Measurements from ENCODE around the gene GLCE. TPM values are rescaled to one million over a fixed set of nuclear protein-coding genes. Genes with fewer than 3 reads are reported as not detected.

Gene GLCE
- total and polyA plus RNA-seq, 7 donors = 10.3 to 24.6 (median 13.9) TPM

DNA sequence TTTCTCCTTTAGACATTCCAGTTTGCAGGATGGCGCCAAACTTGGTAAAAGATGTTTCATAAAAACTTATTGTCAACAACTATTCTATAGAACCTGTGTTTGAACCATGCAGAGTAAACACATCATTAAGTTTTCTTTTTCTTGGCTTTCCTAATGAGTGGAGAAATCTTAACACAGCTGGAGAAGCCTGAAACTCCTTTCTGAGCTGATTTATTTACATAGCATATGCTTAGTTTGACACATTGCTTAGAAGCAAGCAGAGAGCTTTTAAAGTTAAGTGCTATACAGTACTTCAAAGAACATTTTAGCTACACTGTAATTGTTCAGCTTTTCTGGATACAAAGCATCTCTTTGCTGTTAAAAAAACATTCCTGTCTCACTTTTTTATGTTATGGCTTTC, 77.3 kb downstream of the GLCE start:
- Histone ChIP-seq H3K4me3 (no peak overlapping the region), H3K27ac (no peak overlapping the region), H3K27me3 (no peaks in the 10 kb centered on the region), H3K36me3 (no peaks in the 10 kb centered on the region), H3K4me1 (no peaks in the 10 kb centered on the region), H3K9me3 (no peaks in the 10 kb centered on the region)
- TF ChIP-seq POLR2AphosphoS5 (IDR thresholded peaks at IDR 0.05) (no peak), POLR2A (IDR thresholded peaks at IDR 0.05) (no peak), EP300 (IDR thresholded peaks at IDR 0.05) (no peak)
- TF ChIP-seq, protein P1, sequence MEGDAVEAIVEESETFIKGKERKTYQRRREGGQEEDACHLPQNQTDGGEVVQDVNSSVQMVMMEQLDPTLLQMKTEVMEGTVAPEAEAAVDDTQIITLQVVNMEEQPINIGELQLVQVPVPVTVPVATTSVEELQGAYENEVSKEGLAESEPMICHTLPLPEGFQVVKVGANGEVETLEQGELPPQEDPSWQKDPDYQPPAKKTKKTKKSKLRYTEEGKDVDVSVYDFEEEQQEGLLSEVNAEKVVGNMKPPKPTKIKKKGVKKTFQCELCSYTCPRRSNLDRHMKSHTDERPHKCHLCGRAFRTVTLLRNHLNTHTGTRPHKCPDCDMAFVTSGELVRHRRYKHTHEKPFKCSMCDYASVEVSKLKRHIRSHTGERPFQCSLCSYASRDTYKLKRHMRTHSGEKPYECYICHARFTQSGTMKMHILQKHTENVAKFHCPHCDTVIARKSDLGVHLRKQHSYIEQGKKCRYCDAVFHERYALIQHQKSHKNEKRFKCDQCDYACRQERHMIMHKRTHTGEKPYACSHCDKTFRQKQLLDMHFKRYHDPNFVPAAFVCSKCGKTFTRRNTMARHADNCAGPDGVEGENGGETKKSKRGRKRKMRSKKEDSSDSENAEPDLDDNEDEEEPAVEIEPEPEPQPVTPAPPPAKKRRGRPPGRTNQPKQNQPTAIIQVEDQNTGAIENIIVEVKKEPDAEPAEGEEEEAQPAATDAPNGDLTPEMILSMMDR (IDR thresholded peaks at IDR 0.05) = no peak
- WGBS, 2 donors = 92 to 96% methylated on average over 1 of the region's 1 CpG
- intact Hi-C loops (cut with DNase I) = no loop called here
- DNase-seq = no peak

DNA sequence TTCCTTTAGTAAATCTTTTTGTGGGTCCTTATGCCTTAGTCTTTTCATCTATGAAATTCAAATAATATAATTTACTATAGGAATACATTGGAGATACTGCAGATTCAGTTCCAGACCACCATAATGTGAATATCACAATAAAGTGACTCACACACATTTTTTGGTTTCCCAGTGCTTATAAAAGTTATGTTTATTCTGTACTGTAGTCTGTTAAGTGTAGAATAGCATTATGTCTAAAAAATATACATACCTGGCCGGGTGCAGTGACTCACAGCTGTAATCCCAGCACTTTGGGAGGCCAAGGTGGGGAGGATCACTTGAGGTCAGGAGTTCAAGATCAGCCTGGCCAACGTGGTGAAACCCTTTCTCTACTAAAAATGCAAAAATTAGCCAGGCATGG, 84.4 kb downstream of the GLCE start:
- 53 to 56% methylated on average over 2 of the region's 2 CpGs for WGBS, 2 donors
- no peak overlapping the region for H3K4me3 ChIP-seq
- no peaks in the 10 kb centered on the region for H3K36me3 ChIP-seq
- H3K9me3 ChIP-seq = no peaks in the 10 kb centered on the region
- H3K27me3 ChIP-seq = no peaks in the 10 kb centered on the region
- H3K4me1 ChIP-seq = no peaks in the 10 kb centered on the region
- H3K27ac ChIP-seq = no peak overlapping the region
- TF ChIP-seq POLR2A (IDR thresholded peaks at IDR 0.05) (no peak), POLR2AphosphoS5 (IDR thresholded peaks at IDR 0.05) (no peak)
- TF ChIP-seq, protein P1 (IDR thresholded peaks at IDR 0.05) = no peak
- intact Hi-C loops (cut with DNase I) = no loop called here
- no peak for DNase-seq

DNA sequence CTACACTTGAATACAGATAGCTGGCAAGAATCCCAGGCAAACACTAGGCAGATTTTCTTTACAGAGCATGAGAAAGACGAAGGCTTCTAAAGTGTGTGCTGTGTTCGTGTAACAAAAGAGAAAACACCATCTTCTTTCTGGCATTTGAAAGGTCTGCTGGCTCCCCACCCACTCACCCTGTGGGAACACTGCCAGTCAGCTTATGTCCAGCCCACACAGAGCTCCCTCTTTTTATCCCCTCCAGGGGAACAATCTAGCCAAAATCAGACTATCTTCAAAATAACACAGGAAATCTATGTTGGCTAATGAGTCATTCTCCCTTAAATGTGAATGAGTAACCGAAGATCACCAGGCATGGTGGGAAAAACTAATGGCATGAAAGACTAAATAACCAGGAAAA, 92.7 kb downstream of the GLCE start:
- DNase-seq = no peak
- peaks cover 0 to 3% (median 0%) of the 10 kb centered on the region in 4 donors for H3K4me1 ChIP-seq
- no peak overlapping the region for H3K27ac ChIP-seq
- H3K36me3 ChIP-seq = no peaks in the 10 kb centered on the region
- H3K4me3 ChIP-seq = no peak overlapping the region
- no peaks in the 10 kb centered on the region for H3K9me3 ChIP-seq
- 72 to 74% methylated on average over 3 of the region's 3 CpGs for WGBS, 2 donors
- intact Hi-C loops (cut with DNase I) = no loop called here
- TF ChIP-seq POLR2AphosphoS5 (IDR thresholded peaks at IDR 0.05) = no peak
- no peak for TF ChIP-seq POLR2A (IDR thresholded peaks at IDR 0.05)
- no peaks in the 10 kb centered on the region for H3K27me3 ChIP-seq

DNA sequence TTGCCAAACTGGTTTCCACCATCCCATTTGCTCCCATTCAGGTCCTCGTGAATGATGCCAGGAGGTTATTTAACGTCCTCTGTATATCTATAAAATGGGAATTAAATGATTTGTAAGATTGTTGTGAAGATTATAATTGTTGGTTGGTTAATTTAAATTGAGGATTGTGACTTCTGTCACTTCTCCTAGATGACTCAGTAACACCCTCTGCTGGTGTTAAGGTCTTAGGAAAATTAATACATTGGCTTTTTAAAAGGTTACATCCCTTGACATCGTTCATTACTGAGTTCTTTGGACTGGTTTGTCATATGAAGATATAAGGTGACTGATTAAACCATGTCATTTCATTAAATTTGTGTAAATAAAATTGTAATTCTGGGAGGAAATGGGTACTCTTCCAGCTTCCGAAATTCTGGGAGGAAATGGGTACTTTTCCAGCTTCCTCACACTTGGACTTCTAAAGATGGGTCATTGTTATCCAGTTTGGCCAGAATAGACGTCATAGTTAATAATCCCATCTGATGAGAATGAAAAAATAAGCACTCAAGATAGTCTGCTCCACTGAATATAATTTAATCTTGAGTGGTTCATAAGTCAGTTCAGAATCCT, 105.0 kb downstream of the GLCE start:
- WGBS, 2 donors = 30 to 52% methylated on average over 5 of the region's 5 CpGs
- Histone ChIP-seq H3K36me3 (peaks cover 0 to 11% (median 2%) of the 10 kb centered on the region in 4 donors), H3K4me1 (no peaks in the 10 kb centered on the region), H3K9me3 (no peaks in the 10 kb centered on the region), H3K27ac (no peak overlapping the region), H3K27me3 (no peaks in the 10 kb centered on the region), H3K4me3 (no peak overlapping the region)
- intact Hi-C loops (cut with DNase I) = loop anchor here (2.0 to 5.0 kb wide), 2 partner anchors 103 to 207 kb away; partner anchors contain the start of gene GLCE
- TF ChIP-seq EP300 (IDR thresholded peaks at IDR 0.05) (no peak), POLR2A (IDR thresholded peaks at IDR 0.05) (no peak)
- TF ChIP-seq, protein P1 (IDR thresholded peaks at IDR 0.05) = peak; percentile 11 to 51 (median 40)
- no peak for DNase-seq

DNA sequence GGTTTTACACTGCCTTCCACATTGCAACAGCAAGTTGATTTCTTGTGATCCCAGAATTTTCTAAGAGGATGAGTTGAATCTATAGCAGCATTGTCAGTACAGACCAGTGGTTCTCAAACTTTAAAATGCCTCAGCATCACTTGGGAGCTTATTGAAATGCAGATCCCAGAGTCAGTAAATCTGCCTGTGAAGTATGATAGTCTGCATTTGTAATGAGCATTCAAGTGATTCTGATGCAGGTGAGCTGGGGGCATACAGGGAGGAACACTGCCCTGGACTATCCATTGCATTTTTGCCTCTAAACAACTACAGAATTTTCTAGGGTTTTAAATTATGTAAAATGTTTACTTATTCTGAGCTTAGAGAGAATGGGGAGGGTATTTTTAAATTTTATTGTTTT, 110.8 kb downstream of the GLCE start:
- Histone ChIP-seq H3K4me1 (no peaks in the 10 kb centered on the region), H3K36me3 (no peaks in the 10 kb centered on the region)
- TF ChIP-seq EP300 (IDR thresholded peaks at IDR 0.05) (no peak), POLR2AphosphoS5 (IDR thresholded peaks at IDR 0.05) (no peak), POLR2A (IDR thresholded peaks at IDR 0.05) (no peak)
- TF ChIP-seq, protein P1 (IDR thresholded peaks at IDR 0.05) = no peak

More for the DNA sequence above, 110.8 kb downstream of the GLCE start:
- Histone ChIP-seq H3K9me3 (no peaks in the 10 kb centered on the region), H3K4me3 (no peak overlapping the region), H3K27me3 (no peaks in the 10 kb centered on the region), H3K27ac (no peak overlapping the region)
- intact Hi-C loops (cut with DNase I) = no loop called here
- no peak for DNase-seq
